Subcutaneous abdominal adipose tissue (tissue), 5 donors: ENCODE data around the gene C12orf57.

Experiments
- H3K27ac ChIP-seq: one replicate; pipeline ENCODE4 v1.7.0; 2013; ENCODE audit warnings: low read depth, mild to moderate bottlenecking, inconsistent platforms, low read length, moderate library complexity
- H3K27me3 ChIP-seq, 5 donors: one replicate each; pipeline ENCODE4 v1.7.0; 2013; ENCODE audit warnings: low read length in 5 of 5, inconsistent platforms in 1 of 5; ENCODE audit not compliant: control insufficient read depth in 5 of 5, insufficient read depth in 4 of 5
- H3K36me3 ChIP-seq, 5 donors: one replicate each; pipeline ENCODE4 v1.7.0; 2013; ENCODE audit warnings: low read length in 5 of 5; ENCODE audit not compliant: control insufficient read depth in 5 of 5, insufficient read depth in 5 of 5
- H3K4me1 ChIP-seq, 5 donors: one replicate each; pipeline ENCODE4 v1.7.0; 2013; ENCODE audit warnings: low read length in 5 of 5, mild to moderate bottlenecking in 3 of 5, moderate library complexity in 1 of 5; ENCODE audit not compliant: control insufficient read depth in 5 of 5, insufficient read depth in 5 of 5
- H3K4me3 ChIP-seq, 5 donors: one replicate each; pipeline ENCODE4 v1.7.0; 2013; ENCODE audit warnings: low read length in 5 of 5, low read depth in 1 of 5
- H3K9ac ChIP-seq, 5 donors: one replicate each; pipeline ENCODE4 v1.7.0; 2013; ENCODE audit warnings: low read length in 5 of 5, mild to moderate bottlenecking in 4 of 5, moderate library complexity in 3 of 5
- H3K9me3 ChIP-seq, 5 donors: one replicate each; pipeline ENCODE4 v1.7.0; 2013; ENCODE audit warnings: low read length in 5 of 5; ENCODE audit not compliant: control insufficient read depth in 5 of 5
- donor health status: healthy.
- donor health status: healthy.
- donor health status: healthy.
- donor health status: healthy.
- donor health status: healthy.

Gene C12orf57

GRCh38 chr12:6964605-6965025 lies 20.8 kb downstream of the C12orf57 start:
- H3K9me3 ChIP-seq = no peaks in the 10 kb centered on the region
- H3K27me3 ChIP-seq = peaks cover 0 to 2% (median 0%) of the 10 kb centered on the region in 5 donors
- peaks cover 13 to 58% (median 45%) of the 10 kb centered on the region in 5 donors for H3K4me1 ChIP-seq
- peaks cover 6 to 43% (median 36%) of the 10 kb centered on the region in 5 donors for H3K36me3 ChIP-seq
- H3K27ac ChIP-seq = peak overlapping the region; percentile 70
- H3K9ac ChIP-seq = peak overlapping the region; percentile 28 to 50 (median 33)
- H3K4me3 ChIP-seq = no peak overlapping the region

GRCh38 chr12:6965026-6965661 lies 21.3 kb downstream of the C12orf57 start:
- no peak overlapping the region for H3K4me3 ChIP-seq
- H3K36me3 ChIP-seq = peaks cover 6 to 43% (median 36%) of the 10 kb centered on the region in 5 donors
- H3K9ac ChIP-seq = peak overlapping the region; percentile 28 to 50 (median 33)
- peaks cover 0 to 2% (median 0%) of the 10 kb centered on the region in 5 donors for H3K27me3 ChIP-seq
- peaks cover 13 to 60% (median 48%) of the 10 kb centered on the region in 5 donors for H3K4me1 ChIP-seq
- peak overlapping the region; percentile 70 for H3K27ac ChIP-seq
- H3K9me3 ChIP-seq = no peaks in the 10 kb centered on the region

- peaks cover 6 to 43% (median 36%) of the 10 kb centered on the region in 5 donors for H3K36me3 ChIP-seq
- peaks cover 0 to 2% (median 0%) of the 10 kb centered on the region in 5 donors for H3K27me3 ChIP-seq
- H3K27ac ChIP-seq = peak overlapping the region; percentile 61
- peaks cover 13 to 56% (median 42%) of the 10 kb centered on the region in 5 donors for H3K4me1 ChIP-seq
- no peak overlapping the region for H3K4me3 ChIP-seq
- H3K9me3 ChIP-seq = no peaks in the 10 kb centered on the region
- peak overlapping the region in 1 of 5 donors; percentile 59 for H3K9ac ChIP-seq
Measured at GRCh38 chr12:6965714-6966113, 21.9 kb downstream of the C12orf57 start.

- H3K4me1 ChIP-seq = peaks cover 11 to 53% (median 37%) of the 10 kb centered on the region in 5 donors
- H3K9ac ChIP-seq = no peak overlapping the region
- H3K27me3 ChIP-seq = peaks cover 0 to under 1% (median 0%) of the 10 kb centered on the region in 5 donors
- peaks cover 6 to 43% (median 36%) of the 10 kb centered on the region in 5 donors for H3K36me3 ChIP-seq
- no peak overlapping the region for H3K4me3 ChIP-seq
- no peak overlapping the region for H3K27ac ChIP-seq
- no peaks in the 10 kb centered on the region for H3K9me3 ChIP-seq
Measured at GRCh38 chr12:6966351-6966750, 22.5 kb downstream of the C12orf57 start.

GRCh38 chr12:6967651-6968100 lies 23.9 kb downstream of the C12orf57 start:
- no peak overlapping the region for H3K27ac ChIP-seq
- H3K27me3 ChIP-seq = no peaks in the 10 kb centered on the region
- peak overlapping the region in 1 of 5 donors; percentile 44 for H3K9ac ChIP-seq
- H3K4me1 ChIP-seq = peaks cover 7 to 47% (median 29%) of the 10 kb centered on the region in 5 donors
- peaks cover 6 to 43% (median 36%) of the 10 kb centered on the region in 5 donors for H3K36me3 ChIP-seq
- no peak overlapping the region for H3K4me3 ChIP-seq
- H3K9me3 ChIP-seq = no peaks in the 10 kb centered on the region

GRCh38 chr12:6968426-6968825 lies 24.6 kb downstream of the C12orf57 start:
- Histone ChIP-seq H3K27ac (peak overlapping the region; percentile 89), H3K4me1 (peaks cover 7 to 47% (median 28%) of the 10 kb centered on the region in 5 donors), H3K4me3 (no peak overlapping the region), H3K27me3 (no peaks in the 10 kb centered on the region), H3K9ac (peak overlapping the region in 1 of 5 donors; percentile 44), H3K9me3 (no peaks in the 10 kb centered on the region), H3K36me3 (peaks cover 6 to 43% (median 36%) of the 10 kb centered on the region in 5 donors)

- Histone ChIP-seq H3K9me3 (no peaks in the 10 kb centered on the region), H3K4me1 (peaks cover 6 to 39% (median 24%) of the 10 kb centered on the region in 5 donors), H3K9ac (peak overlapping the region; percentile 89 to 99 (median 94)), H3K4me3 (peak overlapping the region; percentile 89 to 99 (median 96)), H3K36me3 (peaks cover 12 to 55% (median 51%) of the 10 kb centered on the region in 5 donors), H3K27me3 (no peaks in the 10 kb centered on the region), H3K27ac (peak overlapping the region; percentile 89)
Measured at GRCh38 chr12:6970096-6970527, 26.3 kb downstream of the C12orf57 start.

GRCh38 chr12:6974180-6974579 lies 30.4 kb downstream of the C12orf57 start:
- Histone ChIP-seq H3K27me3 (no peaks in the 10 kb centered on the region), H3K9ac (no peak overlapping the region), H3K9me3 (no peaks in the 10 kb centered on the region), H3K36me3 (peaks cover 17 to 55% (median 52%) of the 10 kb centered on the region in 5 donors), H3K27ac (no peak overlapping the region), H3K4me3 (no peak overlapping the region), H3K4me1 (peaks cover 4 to 24% (median 18%) of the 10 kb centered on the region in 5 donors)

GRCh38 chr12:6975297-6976032 lies 31.6 kb downstream of the C12orf57 start:
- peaks cover 2 to 12% (median 8%) of the 10 kb centered on the region in 5 donors for H3K4me1 ChIP-seq
- H3K9me3 ChIP-seq = no peaks in the 10 kb centered on the region
- H3K9ac ChIP-seq = no peak overlapping the region
- no peak overlapping the region for H3K27ac ChIP-seq
- H3K4me3 ChIP-seq = no peak overlapping the region
- peaks cover 17 to 65% (median 63%) of the 10 kb centered on the region in 5 donors for H3K36me3 ChIP-seq
- H3K27me3 ChIP-seq = no peaks in the 10 kb centered on the region

- H3K36me3 ChIP-seq = peaks cover 19 to 87% (median 85%) of the 10 kb centered on the region in 5 donors
Measured at GRCh38 chr12:6977653-6978052, 33.8 kb downstream of the C12orf57 start.

More at GRCh38 chr12:6977653-6978052, 33.8 kb downstream of the C12orf57 start:
- peak overlapping the region in 1 of 5 donors; percentile 16 for H3K9ac ChIP-seq
- H3K27ac ChIP-seq = no peak overlapping the region
- H3K4me3 ChIP-seq = no peak overlapping the region
- no peaks in the 10 kb centered on the region for H3K27me3 ChIP-seq
- H3K9me3 ChIP-seq = no peaks in the 10 kb centered on the region
- H3K4me1 ChIP-seq = no peaks in the 10 kb centered on the region
